Esophagus mucosa (tissue), 1 donor: ENCODE data around the gene TCL1B. TPM values are rescaled to one million over a fixed set of nuclear protein-coding genes. Genes with fewer than 3 reads are reported as not detected.
"Not testable (repeated sequence)": the region's sequence is repeated elsewhere in the genome, so short reads cannot be mapped to it uniquely, and the experiment has no call there.

Experiments
- ATAC-seq: fragments of 200-7000 bp; cut with Tn5 transposase; one replicate; pipeline ENCODE4 v1.9.1; 2020
- total RNA-seq: library from RNA; stranded (reverse); gene quantifications from one replicate; pipeline ENCODE4 v1.2.4, GENCODE V29; 2023
- donor health status: DM: yes; HTN: yes; CAD: no.

The TCL1B gene, protein sequence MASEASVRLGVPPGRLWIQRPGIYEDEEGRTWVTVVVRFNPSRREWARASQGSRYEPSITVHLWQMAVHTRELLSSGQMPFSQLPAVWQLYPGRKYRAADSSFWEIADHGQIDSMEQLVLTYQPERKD
- not detected for total RNA-seq

DNA sequence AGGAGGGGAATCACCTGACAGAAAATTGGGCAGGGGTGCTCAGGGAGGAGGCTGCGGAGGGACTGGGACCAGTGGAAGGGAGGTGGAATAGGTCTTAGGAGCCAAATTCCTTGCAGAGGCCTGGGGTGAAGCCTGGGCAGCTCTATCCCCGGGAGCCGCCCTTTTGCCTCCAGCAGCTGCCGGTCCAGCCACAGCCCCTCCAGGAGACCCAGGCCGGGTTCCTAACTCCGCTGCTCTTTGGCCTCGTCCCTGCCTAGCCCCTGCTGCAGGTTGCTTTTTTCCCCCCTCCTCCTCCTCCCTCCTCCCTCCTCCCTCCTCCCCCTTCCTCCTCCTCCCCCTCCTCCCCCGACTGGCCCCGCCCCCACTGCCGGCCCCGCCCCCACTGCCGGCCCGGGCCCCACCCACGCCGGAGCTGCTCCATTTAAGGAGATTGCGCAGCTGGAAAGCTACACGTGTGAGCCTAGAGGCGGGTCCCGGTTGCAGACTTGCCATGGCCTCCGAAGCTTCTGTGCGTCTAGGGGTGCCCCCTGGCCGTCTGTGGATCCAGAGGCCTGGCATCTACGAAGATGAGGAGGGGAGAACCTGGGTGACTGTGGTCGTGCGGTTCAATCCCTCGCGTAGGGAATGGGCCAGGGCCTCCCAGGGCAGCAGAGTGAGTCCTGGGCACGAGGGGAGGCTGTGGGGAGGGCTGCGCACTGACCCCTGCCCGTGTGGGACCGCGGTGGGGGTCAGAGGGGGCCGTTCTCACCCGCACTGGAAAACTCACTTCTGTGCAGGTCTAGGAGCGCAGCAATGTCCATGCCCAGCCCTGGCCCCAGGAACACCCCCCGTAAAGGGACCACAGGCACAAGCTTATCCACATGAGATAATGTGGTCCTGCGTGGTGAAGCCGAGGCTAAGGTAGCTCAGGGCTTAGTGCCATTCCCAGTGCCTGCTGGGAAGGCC, at the start of gene TCL1B:
TCL1B (plus strand) TSS at position 449 of the 945 bp plus-strand sequence; CDS start at position 491, 42 bp downstream.
- ATAC-seq, result no peak

DNA sequence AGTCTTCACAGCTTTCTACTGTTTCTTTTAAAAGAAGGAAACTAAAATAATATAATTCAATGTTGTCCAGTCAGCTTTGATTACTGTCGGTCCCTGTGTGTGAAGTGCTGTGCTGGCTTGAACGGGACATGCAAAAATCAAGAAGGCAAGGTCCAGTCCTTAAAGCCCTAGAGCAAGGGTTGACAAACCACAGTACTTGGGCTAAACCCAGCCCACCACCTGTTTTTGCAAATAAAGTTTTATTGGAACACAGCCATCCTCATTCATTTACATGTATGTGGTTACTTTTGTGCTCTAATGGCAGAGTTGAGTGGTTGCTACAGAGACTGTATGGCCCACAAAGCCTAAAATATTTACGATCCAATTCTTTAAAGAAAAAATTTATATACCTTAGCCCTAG, 41.2 kb upstream of the TCL1B start:
- ATAC-seq, result no peak

DNA sequence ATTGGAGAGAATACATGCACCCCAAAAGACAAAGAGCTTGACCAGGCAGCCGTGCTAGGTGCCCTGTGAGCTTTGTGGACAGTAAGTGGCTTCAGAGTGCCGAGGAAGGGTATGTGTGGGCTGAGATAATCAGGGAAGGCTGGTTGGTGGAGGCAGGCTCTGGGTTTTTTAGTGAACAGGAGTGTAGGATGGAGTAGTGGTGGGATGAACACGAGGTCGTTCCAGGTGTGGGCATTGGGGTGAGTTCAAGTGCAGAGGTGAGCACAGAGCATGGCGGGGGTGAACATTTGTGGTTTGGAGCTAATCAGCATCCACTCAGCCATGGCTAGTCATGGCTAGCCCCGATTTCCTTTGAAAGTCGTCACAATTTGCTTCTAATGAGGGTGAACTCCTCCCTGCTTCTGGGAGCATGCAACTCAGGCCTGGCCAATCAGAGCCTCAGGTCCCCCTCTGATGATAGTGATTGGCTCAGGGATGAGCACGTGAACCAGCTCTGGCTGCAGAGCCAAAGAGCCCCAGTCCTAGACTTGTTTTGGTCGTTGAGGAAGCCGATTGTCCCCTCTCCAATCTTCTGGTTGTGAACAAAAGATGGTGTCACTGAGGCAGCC, 40.7 kb upstream of the TCL1B start:
- ATAC-seq, result no peak

DNA sequence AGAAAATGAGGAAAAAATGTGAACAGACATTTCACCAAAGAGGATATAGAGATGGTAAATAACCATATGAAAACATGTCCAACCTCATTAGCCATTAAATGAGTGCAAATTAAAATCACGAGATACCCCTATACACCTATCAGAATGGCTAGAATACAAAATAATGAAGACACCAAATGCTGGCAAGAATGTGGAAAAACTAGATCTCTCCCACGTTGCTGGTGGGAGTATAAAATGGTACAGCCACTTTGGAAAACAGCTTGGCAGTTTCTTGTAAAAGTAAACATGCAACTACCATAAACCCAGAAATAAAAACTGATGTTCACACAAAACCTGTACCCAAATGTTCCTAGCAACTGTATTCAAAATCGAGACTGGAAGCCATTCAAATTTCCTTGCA, 38.3 kb upstream of the TCL1B start:
- no peak for ATAC-seq

DNA sequence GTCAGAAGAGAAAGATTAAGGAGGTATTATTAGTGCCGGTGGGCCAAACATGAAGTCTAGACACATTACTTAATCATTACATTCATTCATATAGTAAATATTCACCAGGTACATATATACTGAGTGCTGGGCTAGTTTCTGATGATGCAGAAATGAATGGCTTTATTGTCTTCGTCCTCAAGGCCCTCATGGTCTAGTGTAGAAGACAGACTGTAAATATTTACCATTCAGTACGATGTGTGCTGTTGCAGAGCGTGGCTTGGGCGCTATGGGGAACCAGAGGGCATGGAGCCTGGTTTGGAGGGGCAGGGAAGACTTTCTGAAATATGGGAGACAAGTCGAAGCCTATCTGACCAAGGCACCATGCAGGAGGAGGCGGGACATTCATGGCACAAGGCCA, 37.0 kb upstream of the TCL1B start:
- ATAC-seq, result no peak

DNA sequence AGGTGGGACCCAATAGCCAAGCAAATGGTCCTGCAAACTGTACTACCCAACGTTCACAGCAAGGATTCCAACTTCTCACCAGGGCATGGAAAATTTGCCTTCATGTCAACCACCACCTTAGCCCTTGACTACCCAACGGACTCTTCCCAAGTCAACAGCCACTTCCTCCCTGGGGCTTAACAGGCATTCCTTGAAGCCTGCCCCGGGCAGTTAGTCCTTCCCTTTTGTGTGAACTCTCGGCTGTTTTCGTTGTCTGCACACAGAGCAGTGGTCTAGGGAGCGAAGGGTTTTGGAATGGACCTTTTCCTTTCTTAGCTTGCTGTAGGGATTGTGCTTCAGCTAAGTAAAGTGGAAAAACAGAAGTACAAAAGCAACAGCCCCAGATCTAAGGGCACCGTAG, 35.2 kb upstream of the TCL1B start:
- ATAC-seq, result no peak

DNA sequence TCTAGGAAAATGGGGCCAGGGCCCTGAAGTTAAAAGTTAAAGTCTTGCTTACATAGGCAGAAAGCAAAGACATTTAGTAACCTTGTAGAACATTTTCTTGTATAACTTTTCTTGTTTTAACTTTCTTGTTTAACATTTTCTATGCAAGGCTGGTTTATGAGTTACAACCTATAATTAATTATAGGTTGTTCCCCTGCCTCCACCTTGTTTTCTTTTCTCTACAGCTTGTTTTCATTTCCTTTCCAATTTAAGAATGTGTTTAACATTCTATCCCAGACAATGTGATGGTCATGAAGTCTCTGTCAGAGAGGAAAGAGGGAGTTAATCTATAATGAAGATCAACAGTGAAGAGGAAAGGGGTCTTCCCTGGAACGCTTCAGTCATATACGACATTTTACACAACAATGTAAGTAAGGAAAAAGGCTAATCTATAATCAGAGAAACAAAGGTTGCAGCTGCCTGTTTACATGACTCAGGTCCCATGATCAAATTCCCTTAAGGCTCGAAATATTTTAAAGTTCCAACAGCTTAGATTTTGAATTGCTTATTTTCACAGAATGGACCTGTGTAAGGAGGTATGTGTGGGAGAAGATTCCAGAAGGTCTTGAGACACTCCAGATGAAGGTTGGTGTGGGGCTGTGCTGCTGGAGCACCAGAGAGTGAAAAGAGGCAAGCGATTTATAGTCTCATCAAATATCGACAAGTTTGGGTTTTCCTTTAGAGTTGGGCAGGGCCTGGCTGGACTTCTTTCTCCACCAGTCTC, 34.2 kb upstream of the TCL1B start:
- ATAC-seq, result no peak

DNA sequence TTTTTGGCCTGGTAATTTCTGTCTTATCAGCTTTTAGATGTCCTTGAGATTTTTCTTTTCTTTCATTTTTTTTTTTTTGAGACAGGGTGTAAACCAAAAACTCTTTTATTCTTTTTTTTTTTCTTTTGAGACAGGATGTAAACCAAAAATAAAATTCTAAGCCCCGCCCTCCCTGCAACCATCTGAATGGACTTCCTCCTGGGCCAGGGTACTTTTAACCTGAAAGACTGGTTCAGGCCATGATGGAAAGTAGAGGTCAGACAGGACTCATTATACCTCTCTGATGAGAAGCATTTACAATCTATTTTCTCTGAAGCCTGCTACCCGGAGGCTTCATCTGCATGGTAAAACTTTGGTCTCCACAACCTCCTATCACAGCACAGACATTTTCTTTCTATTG, 33.5 kb upstream of the TCL1B start:
- no peak for ATAC-seq

DNA sequence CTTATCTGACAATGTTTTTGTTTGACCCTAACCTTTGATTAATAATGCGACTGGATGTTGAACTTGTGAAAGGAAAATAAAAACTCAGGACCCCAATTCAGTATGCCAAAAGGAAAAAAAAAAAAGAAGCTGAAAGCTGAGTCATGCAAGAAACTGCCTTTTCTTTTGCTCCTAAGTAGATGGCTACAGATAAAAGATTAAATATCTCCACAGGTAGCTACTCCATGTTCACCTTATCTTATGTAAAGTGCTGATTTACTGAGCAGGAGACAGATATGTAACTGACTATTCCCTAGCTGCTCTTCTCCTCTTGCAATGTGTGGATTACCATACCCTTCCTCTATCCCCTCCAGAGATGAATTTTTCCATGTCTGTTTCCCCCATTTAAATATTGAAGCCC, 30.8 kb upstream of the TCL1B start:
- ATAC-seq, result no peak

DNA sequence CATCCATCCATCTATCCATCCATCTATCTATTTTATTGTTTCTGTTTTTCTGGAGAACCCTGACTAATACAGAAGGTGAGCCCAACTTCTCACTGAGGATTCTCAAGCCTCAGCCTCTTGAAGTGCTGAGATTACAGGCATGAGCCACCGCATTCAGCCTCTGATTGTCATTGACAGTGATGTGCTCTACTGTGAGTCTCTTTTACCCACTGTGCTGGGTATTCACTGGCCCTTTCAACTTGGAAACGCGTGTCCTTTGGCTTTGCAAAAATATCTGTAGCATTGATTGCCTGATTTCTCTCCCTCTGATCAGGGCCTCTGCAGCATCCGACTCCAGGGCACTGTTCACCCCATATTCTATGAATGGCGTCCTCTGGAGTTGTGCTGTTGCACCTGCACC, 29.6 kb upstream of the TCL1B start:
- no peak for ATAC-seq

DNA sequence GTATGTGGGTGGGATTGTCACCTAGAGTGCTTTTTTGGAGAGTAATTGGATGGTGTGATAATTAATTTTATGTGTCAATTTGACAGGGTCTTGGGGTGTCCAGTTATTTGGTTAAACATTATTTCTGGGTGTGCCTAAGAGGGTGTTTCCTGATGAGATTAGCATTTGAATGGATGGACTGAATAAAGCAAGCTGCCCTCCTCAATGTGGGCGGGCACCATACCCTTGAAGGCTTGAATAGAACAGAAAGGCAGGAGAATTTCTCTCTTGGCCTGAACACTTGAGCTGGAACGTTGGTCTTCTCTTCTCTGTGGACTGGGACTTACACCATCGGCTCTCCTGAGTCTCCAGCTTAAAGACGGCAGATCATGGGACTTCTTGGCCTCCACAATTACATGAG, 28.8 kb upstream of the TCL1B start:
- ATAC-seq, result no peak

DNA sequence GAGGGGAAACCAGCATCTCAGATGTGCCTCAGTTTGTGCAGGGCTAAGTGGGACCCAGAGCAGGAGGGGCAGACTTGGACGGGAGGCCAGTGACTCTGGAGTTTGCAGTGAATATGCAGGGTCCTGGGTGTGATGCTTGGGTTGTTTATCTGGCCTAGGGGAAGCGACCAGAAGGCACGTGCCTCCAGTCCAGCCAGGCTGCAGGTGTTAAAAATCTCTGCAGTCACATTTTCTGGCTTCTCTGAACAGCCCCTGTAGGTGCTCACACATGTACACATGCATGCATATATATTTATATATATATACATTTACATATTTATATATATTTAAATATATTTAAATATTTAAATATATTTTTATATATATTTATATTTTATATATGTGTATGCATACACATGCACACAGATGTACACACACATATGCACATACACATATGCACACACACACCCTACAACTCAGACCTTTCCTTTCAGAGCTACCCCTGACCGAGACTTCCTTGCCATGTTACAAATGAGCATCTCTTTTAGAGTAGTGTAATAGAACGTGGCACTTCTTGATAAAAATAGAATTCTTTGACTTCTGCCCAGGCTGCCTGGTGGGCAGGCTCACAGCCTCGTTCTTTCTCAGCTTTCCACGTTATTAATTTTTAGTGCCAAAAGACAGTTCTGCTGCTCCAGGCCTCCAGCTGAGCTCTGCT, 26.8 kb upstream of the TCL1B start:
- no peak for ATAC-seq

DNA sequence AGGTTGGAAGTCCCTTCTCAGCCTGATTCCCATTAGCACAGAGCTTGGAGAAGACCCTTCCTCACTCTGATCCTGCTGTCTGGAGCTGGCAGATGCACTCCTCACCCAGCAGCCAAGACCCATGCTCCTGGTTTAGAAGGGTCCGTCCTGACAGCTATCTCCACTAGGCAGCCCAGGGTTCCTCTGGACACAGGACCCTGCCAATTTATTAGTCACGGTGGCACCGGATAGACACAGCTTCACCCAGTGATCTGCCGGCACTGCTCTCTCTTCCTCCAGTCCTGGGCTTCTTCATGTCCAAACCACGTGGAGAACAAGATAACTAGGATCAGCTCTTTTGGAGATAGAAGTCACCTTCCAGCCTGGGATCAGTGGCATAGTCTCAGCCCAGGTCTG, 26.2 kb upstream of the TCL1B start:
- ATAC-seq, result no peak

DNA sequence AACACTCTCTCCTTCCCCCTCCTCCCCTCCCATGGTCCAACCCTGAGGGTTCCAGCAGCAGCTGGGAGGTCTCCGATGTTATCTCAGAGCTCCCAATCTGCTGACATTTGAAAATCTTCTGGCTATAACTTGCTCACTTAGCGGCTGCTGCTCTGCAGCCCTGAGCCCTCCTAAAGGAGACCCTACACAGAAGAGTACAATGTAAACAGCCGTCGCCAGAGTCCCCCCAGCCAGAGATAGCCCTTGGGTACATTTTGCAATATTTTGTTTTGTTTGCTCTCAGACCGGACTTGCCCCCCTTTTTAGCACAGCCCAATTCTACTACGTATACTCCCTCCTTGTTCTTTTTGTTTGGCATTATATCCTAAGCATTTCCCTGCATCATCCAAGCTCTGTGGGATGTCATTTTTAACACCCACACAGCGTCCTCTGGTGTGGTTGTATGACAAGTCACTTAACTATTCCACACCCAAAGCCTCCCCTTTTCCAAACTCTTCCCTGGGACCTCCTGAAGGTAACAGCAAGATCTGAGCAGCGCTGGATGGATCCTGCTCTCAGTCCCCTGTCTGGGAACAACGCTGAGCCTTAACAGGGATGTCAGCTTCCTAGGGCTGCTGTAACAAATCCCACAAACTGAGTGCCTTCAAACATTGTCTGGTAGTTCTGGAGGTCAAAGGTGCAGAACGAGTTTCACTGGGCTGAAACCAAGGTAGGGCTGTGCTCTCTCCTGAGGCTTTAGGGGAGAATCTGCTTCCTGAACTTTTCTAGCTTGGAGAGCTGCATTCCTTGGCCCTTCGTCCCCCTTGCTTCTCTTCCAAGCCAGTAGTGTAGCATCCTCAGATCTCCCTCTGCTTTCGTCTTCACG, 25.3 kb upstream of the TCL1B start:
- ATAC-seq, result no peak

DNA sequence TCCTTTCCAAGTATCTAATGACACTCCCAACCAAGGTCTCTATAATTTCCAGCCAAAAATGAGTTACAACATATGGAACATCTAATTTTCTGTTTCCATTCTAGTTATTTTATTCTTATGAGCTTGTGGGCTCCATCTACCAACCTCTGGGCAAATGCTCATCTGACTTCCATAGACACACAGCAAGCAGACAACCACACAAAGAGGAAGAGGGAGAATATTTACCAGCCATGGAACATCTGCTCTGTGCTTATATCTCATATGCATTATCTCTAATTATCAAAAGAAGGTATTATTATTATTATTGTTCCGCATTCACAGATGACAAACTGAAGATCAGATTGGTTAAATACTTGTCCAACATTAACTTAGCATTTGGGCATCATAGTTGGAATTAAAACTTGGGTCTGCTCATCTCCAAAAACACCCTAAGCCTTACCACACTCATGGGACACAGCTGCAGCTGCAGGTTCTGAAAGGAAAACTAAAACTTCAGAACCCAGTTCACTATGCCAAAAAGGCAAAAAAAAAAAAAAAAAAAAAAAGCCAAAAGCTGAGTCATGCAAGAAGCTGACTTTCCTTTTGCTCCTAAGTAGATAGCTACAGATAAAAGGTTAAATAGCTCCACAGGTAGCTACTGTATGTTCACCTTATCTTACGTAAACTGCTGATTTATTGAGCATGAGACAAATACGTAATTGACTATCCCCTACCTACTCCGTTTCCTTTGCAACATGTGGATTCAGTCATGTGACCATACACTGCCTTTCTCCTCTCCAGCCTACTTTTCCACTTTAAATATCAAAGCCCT, 23.6 kb upstream of the TCL1B start:
- ATAC-seq, result no peak

DNA sequence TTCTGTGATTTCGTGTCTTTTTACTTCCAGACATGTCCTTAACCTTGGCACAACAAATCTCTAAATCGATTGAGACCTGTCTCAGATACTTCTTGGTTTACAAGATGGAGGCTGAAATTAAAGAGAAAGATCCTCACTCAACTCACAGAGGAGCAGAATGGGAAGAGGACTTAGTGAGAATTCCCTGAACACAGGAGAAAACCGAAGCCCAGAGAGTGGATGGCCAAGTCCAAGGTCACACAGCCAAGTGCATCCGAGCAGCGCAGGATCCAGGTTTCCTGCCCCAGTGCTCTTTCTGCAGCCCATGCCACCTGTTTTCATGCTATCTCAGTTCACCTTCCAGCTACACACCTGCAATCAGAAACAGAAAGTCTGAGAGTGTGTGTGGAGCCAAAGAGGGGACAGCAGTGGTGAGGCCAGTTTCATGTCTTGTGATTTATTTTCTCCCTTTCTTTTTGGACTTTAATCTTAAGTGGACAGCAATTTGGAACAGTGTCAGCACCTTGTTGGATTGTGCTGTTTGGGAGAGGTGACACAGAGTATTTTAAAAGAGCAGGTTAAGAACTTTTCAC, 22.9 kb upstream of the TCL1B start:
- ATAC-seq, result no peak

DNA sequence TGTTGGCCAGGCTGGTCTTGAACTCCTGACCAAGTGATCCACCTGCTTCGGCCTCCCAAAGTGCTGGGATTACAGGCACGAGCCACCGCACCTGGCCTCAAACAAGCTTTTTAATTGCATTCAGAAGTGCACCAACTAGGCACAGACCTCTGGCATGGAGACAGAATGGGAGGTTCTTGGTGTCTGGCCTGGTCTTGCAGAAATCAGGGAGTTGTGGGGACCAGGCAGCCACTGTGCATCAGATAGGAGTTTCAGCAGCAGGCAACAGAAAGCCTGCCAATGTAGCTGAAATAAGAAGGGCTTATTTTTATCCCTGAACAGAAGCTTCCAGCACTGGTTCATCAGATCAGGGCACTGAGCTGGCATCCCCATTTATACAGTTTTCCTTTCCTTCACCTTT, 22.2 kb upstream of the TCL1B start:
- no peak for ATAC-seq

DNA sequence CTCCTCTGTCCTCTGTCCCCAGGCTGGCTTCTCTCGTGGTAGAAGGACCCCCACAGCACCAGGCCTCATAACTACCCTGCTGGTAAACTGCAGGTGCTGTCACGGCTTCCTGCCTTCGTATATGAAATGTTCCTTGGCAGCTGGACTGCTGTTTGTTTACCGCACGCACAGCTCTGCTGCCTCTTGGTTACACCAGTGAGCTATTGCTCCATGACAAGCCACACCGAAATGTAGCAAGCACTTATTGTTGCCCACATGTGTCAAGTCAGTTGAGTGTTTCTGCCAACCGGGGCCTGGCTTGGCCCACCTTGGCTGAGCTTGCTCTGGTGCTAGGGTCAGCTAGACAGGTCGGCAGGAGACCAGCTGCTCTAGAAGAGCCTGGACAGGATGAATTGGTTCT, 21.7 kb upstream of the TCL1B start:
- ATAC-seq, result no peak

DNA sequence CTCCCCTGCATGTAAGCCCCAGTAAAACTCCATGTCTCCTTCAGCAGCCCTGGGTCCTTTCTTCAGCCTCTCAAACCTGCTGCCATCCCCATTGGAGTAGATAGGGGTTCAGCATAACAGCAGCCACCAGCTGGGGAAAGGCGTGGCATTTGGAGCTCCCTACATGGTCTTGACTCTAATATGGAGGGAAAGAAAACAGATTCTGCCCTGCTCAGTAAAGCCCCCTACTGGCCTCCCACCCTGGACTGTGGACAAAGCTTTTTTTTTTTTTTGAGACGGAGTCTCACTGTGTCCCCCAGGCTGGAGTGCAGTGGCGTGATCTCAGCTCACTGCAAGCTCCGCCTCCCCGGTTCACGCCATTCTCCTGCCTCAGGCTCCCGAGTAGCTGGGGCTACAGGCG, 20.7 kb upstream of the TCL1B start:
- not testable (repeated sequence) for ATAC-seq

DNA sequence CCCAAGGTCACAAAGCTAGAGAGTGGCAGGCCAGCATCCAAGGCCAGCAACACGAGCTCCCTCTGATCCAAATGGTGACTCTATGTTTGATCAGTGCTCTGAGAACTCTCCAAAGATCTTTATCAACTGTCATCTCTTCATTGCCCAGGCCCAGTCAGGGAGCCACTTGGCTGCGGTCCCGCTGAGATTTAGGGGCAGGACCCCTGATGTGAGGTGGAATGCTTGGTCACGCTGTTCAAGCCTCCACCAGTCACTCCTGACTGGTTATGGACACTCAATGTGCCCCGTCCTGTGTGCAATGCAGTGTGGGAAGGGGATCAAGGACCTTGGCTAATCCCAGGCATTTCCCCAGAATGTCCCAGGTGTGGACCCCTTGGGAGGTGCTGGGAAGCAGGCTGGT, 19.8 kb upstream of the TCL1B start:
- ATAC-seq, result no peak
